HG03066 (cell line): ENCODE measurements around the gene LRRC72.
"Not testable (repeated sequence)": the region's sequence is repeated elsewhere in the genome, so short reads cannot be mapped to it uniquely, and the experiment has no call there.

ENCODE experiments used
- ATAC-seq: cut with Tn5 transposase; IDR thresholded peaks from one replicate; pipeline ENCODE4 v1.9.1; 2021; ENCODE audit warnings: low read depth; ENCODE audit not compliant: unreplicated experiment

Gene LRRC72

DNA sequence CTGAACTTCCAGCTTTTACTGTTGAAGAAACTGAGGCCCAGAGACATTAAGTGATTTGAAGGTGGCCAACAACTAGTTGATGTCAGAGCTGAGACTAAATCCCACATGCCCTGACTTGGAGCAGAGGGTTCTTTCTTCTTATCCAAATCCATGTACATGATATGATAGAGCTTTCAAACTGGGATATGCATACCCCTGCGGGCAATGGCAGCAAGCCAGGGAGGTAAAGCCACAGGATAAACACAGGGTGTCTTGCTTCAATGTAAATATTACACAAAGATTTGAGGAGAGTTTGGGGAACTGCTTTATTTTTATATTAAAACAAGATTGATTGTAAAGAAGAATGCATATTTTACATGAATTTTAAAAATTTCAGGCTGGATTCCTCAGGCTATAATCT is 2.3 kb upstream of the LRRC72 start:
- ATAC-seq = no peak

GRCh38 chr7:16528520-16528919 is 1.9 kb downstream of the LRRC72 start:
- no peak for ATAC-seq

DNA sequence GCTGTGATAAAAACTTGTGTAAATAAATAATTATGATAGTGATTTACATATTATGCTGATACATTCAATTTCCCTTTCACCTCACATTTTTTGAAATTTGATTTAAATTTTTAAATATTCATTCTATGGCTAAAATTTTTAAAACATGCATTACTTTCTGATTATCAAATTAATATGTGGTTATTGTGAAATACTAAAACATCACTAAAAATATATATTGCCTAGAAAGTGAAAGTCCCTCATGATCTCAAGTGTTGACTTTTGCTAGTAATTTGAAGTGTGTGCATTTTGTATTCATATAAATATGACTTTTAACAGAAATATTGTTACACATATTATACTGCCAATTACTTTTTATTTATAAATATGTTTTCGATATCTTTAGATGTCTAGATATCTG is 3.1 kb downstream of the LRRC72 start:
- ATAC-seq = no peak

DNA sequence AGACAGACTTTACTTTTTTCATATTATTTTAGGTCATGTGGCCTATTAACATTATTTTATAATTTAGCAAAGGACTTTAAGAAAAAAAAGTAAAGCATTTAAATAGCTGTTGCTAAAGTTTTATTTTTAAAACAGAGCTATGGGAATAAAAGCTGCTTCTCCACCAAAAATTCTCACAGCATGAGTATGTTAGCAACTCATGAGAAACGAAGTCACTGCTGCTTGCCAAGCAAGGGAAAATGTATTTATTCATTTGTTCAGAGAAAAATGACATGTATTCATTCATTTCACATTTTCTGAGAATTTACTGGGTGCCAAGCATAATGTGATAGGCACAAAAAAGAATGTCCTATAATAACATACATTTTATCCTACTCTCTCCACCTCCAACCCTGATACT is 5.1 kb downstream of the LRRC72 start:
- no peak for ATAC-seq

DNA sequence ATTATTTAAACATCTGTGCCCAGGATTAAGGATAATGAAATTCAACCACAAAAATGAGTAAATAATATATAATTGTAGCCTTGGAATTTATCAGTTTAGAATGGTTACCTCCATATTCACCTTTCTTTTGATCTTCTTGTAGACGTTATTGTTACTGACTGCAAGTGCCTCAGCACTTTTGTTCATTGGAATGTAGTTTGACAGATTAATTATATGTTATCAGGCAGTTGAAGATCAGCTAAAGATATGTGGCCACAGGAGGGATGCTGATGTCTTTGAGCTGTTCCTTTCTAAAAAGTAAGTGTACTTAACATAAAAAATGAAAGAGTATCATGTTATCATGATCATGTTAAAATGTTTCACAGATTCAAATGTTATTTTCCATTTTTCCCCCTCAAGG is 5.6 kb downstream of the LRRC72 start:
- ATAC-seq = no peak

- no peak for ATAC-seq
These were observed 8.9 kb downstream of the LRRC72 start for GRCh38 chr7:16535500-16535899.

DNA sequence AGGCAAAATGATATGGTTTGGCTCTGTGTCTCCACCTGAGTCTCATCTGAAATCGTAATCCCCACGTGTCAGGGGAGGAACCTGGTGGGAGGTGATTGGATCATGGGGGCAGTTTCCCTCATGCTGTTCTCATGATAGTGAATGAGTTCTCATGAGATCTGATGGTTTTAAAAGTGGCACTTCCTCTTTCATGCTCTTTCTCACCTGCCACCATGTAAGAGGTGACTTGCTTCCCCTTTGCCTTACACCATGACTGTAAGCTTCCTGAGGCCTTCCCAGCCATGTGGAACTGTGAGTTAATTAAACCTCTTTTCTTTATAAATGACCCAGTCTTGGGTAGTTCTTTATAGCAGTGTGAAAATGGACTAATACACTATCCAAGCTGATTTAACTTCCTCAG is 13.9 kb downstream of the LRRC72 start:
- ATAC-seq = not testable (repeated sequence)

GRCh38 chr7:16542401-16542800 is 15.8 kb downstream of the LRRC72 start:
- ATAC-seq = no peak

- ATAC-seq = no peak
These were observed 16.8 kb downstream of the LRRC72 start for GRCh38 chr7:16543456-16543855.

- ATAC-seq = no peak
These were observed 20.4 kb downstream of the LRRC72 start for GRCh38 chr7:16546921-16547505.

DNA sequence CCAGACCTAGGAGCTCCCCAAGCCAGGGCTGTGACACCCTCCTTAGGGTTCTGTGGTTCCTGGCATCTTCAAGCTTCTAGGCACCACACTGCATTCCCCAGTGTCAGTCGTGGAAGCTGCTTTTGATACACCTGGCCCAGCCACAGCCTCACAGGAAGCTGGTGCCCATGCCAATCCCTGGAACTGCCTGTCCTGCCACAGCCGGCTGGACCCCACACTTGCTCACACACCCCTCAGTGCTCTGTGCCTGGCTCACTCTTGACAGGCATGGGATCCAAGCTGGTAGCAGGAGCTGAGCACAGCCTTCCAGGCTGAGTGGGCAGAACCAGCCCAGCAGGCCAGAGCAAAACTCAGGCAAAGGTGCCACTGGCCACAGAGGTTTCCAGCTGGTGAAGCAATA is 21.8 kb downstream of the LRRC72 start:
- ATAC-seq = no peak

DNA sequence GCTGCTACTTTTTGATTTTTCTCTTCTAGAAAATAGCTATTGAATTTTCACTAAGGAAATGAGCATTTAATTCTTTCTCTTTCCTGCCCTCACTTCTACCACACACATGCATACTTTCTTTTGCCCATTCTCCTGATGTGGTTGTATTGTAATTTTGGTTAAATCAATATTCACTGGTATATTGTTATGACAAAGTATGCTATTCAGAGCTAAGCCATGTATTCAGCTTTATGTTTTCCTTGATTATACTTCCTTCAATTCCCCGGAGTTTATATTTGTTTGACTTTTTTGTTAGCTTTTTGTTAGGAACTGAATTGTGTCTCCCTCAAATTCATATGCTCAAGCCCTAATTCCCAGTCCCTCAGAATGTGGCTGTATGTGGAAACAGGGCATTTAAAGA is 24.0 kb downstream of the LRRC72 start:
- no peak for ATAC-seq

GRCh38 chr7:16554518-16555236 is 28.1 kb downstream of the LRRC72 start:
- ATAC-seq = no peak

GRCh38 chr7:16556359-16556758 is 29.7 kb downstream of the LRRC72 start:
- no peak for ATAC-seq

DNA sequence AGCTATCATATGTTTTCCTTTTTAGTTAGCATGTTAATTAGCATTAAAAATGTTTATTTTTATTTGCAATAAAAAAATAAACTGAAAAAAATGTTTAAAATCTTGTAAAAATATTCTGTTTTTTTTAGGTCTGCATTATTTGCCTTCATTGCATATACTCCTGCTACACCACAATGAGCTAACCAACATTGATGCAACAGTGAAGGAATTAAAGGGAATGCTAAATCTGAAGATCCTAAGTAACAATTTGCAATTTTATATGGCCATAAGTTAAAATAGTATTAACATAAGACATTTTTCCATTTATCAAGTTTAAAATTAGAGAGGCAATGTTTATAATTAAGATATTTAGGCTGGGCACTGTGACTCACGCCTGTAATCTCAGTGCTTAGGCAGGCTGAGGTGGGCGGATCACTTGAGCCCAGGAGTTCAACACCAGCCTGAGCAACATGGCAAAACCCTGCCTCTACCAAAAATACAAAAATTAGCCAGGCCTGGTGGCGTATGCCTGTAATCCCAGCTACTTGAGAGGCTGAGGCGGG is 32.2 kb downstream of the LRRC72 start:
- no peak for ATAC-seq

DNA sequence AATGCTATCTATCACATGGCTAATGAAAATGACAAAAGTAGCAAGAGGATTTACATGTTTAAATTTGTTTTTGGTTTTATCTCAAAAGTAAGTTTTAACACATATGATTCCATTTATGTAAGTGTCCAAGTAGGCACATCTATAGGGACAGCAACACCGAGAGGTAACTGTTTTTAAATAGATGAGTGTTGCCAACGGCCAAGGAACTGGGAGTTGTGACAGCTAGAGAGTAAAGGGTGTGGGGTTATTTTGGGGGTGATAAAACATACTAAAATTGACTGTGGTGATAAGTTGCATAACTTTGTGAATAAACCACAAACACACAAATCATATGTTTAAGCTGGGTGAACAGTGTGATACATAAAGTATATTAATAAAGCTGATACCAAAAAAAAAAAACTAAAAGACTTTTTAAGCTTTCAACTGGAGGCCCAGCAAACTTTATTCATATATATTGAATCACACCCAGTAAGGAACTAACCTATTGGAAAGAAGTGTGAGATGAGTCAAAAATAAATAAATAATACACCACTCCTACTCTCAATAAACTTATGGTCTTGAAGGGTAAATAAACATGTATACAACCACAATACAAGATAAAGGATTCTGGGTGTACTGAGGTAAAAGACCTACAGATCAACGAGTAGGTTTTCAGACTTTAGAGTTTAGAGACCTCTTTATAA is 33.0 kb downstream of the LRRC72 start:
- no peak for ATAC-seq

GRCh38 chr7:16561943-16562342 is 35.3 kb downstream of the LRRC72 start:
- ATAC-seq = no peak

DNA sequence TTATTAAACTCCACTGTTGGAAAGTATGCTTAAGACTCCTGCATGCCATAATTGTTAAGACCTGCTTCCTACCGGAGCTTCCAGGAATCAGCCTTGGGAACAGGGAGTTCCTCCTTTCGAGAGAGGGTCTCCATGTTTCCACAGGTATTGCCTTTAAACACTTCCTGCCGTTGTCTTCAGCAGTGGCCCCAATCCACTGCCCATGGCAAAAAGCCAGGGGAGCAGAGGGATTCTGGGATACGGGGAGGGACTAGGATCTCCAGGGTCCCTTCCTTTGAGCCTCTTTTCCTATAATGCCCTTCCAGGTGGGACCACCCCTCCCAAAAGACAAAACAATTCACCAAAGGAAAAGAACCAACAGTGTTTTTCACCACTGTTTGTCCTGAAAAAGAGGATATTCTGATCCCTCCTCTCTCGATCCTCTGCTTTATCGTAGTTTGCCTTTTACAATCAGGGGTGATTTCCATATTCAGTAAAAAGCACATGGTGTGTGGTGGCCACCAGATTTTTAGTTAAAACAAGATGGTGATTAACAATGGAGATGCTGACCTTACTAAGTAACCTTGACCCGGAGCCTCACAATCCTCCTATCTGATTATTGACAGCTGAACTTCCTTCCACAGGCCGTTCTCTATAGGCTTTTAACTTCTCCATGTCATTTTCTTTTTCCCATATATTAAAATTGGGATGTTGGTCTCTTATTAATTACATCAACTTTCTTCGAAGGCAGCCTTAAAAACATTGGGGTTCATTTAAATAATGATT is 36.0 kb downstream of the LRRC72 start:
- ATAC-seq = no peak

- peak; percentile 61 for ATAC-seq
These were observed 36.8 kb downstream of the LRRC72 start for GRCh38 chr7:16563281-16564022.

DNA sequence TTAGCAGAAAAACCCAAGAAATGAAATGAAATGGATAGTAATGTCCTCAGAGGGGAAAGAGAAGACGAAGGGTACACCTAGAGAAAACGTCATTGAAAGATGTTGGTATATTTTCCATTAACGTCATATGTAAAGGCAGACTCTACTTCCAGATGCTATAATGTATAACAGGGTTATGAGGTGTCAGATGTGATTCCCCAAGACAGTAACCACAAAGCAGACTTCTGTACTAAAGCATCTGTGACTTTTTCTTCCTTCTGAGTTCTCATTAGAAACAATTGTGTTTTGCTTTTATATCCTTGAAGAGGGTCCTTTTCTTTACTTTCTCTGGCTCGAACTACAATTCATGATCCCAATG is 37.4 kb downstream of the LRRC72 start:
- no peak for ATAC-seq
